Activated T-helper 1 cell treated with anti-CD3 and anti-CD28 coated beads, Interleukin-12 subunit alpha, Interleukin-12 subunit beta, Interleukin-2, Interleukin-4 antibody, amounts not matched to agents 30 ng/mL and 10 ng/mL and 1 ng/mL, durations not matched to agents 14 hours and 24 hours and 36 hours (primary cell): ENCODE results near the gene FCHO1. TPM values are rescaled to one million over a fixed set of nuclear protein-coding genes. Genes with fewer than 3 reads are reported as not detected.

Experiments
- DNase-seq: peaks from one replicate; pipeline ENCODE4 v3.0.0; 2021; ENCODE audit warnings: low spot score
- H3K27ac Mint-ChIP-seq: one replicate; pipeline ENCODE4 v1.8.0; 2021; ENCODE audit warnings: mild to moderate bottlenecking, mixed read lengths
- H3K27me3 Mint-ChIP-seq: one replicate; pipeline ENCODE4 v1.8.0; 2022; ENCODE audit warnings: mild to moderate bottlenecking, moderate library complexity, mixed read lengths; ENCODE audit not compliant: insufficient read depth
- H3K36me3 Mint-ChIP-seq: one replicate; pipeline ENCODE4 v1.8.0; 2021; ENCODE audit warnings: low read depth, mixed read lengths
- H3K4me1 Mint-ChIP-seq: one replicate; pipeline ENCODE4 v1.8.0; 2021; ENCODE audit warnings: low read depth, mixed read lengths
- H3K4me3 Mint-ChIP-seq: one replicate; pipeline ENCODE4 v1.8.0; 2021; ENCODE audit warnings: mild to moderate bottlenecking, moderate library complexity, mixed read lengths
- H3K9me3 Mint-ChIP-seq: one replicate; pipeline ENCODE4 v1.8.0; 2021; ENCODE audit warnings: mixed read lengths
- intact Hi-C: fragments of 100-400 bp; cut with micrococcal nuclease; formaldehyde crosslinking; loops from one replicate; pipeline ENCODE4 v1.15.1; 2024
- total RNA-seq: library from RNA; stranded (reverse); gene quantifications from 2 replicates; pipeline ENCODE4 v1.2.3, GENCODE V29; 2022

FCHO1 gene
- total RNA-seq, 1 donor from 2014 or later: 93.6 TPM

GRCh38 chr19:17722655-17723240, 28.5 kb upstream of the FCHO1 start:
- peaks cover 35% of the 10 kb centered on the region for H3K4me1 Mint-ChIP-seq
- intact Hi-C loops: no loop called here
- peaks cover 15% of the 10 kb centered on the region for H3K36me3 Mint-ChIP-seq
- H3K27ac Mint-ChIP-seq: no peak overlapping the region
- no peak for DNase-seq
- H3K9me3 Mint-ChIP-seq: no peaks in the 10 kb centered on the region
- no peaks in the 10 kb centered on the region for H3K27me3 Mint-ChIP-seq
- H3K4me3 Mint-ChIP-seq: no peak overlapping the region

GRCh38 chr19:17724655-17725054, 26.6 kb upstream of the FCHO1 start:
- Mint-ChIP-seq H3K4me3 (no peak overlapping the region), H3K4me1 (peaks cover 28% of the 10 kb centered on the region), H3K9me3 (no peaks in the 10 kb centered on the region), H3K36me3 (peaks cover 15% of the 10 kb centered on the region), H3K27me3 (no peaks in the 10 kb centered on the region), H3K27ac (no peak overlapping the region)
- intact Hi-C loops: no loop called here
- no peak for DNase-seq

- Mint-ChIP-seq H3K27ac (no peak overlapping the region), H3K36me3 (peaks cover 13% of the 10 kb centered on the region), H3K4me3 (no peak overlapping the region), H3K9me3 (no peaks in the 10 kb centered on the region), H3K27me3 (no peaks in the 10 kb centered on the region), H3K4me1 (peaks cover 20% of the 10 kb centered on the region)
- intact Hi-C loops: no loop called here
- DNase-seq: no peak
Observed at GRCh38 chr19:17725422-17726078, 25.7 kb upstream of the FCHO1 start.

- Mint-ChIP-seq H3K36me3 (peaks cover 17% of the 10 kb centered on the region), H3K9me3 (no peaks in the 10 kb centered on the region), H3K4me3 (no peak overlapping the region), H3K4me1 (peaks cover 16% of the 10 kb centered on the region), H3K27ac (no peak overlapping the region), H3K27me3 (no peaks in the 10 kb centered on the region)
- no peak for DNase-seq
- intact Hi-C loops: no loop called here
Observed at GRCh38 chr19:17726136-17726741, 25.0 kb upstream of the FCHO1 start.

GRCh38 chr19:17726964-17727773, 24.1 kb upstream of the FCHO1 start:
- peaks cover 9% of the 10 kb centered on the region for H3K4me1 Mint-ChIP-seq
- H3K36me3 Mint-ChIP-seq: peaks cover 26% of the 10 kb centered on the region
- no peak overlapping the region for H3K27ac Mint-ChIP-seq
- DNase-seq: no peak
- H3K9me3 Mint-ChIP-seq: no peaks in the 10 kb centered on the region
- intact Hi-C loops: no loop called here
- no peak overlapping the region for H3K4me3 Mint-ChIP-seq
- no peaks in the 10 kb centered on the region for H3K27me3 Mint-ChIP-seq

- Mint-ChIP-seq H3K36me3 (peaks cover 29% of the 10 kb centered on the region), H3K27me3 (no peaks in the 10 kb centered on the region), H3K4me1 (peaks cover 5% of the 10 kb centered on the region), H3K4me3 (no peak overlapping the region), H3K27ac (no peak overlapping the region), H3K9me3 (no peaks in the 10 kb centered on the region)
- no peak for DNase-seq
- intact Hi-C loops: no loop called here
Observed at GRCh38 chr19:17727843-17728242, 23.4 kb upstream of the FCHO1 start.

GRCh38 chr19:17733127-17733526, 18.1 kb upstream of the FCHO1 start:
- DNase-seq: no peak
- intact Hi-C loops: no loop called here
- Mint-ChIP-seq H3K9me3 (no peaks in the 10 kb centered on the region), H3K4me1 (peaks cover 5% of the 10 kb centered on the region), H3K4me3 (no peak overlapping the region), H3K27ac (no peak overlapping the region), H3K36me3 (peaks cover 32% of the 10 kb centered on the region), H3K27me3 (no peaks in the 10 kb centered on the region)

GRCh38 chr19:17734146-17734545, 17.1 kb upstream of the FCHO1 start:
- no peaks in the 10 kb centered on the region for H3K27me3 Mint-ChIP-seq
- intact Hi-C loops: no loop called here
- H3K4me3 Mint-ChIP-seq: no peak overlapping the region
- DNase-seq: no peak
- peaks cover 11% of the 10 kb centered on the region for H3K4me1 Mint-ChIP-seq
- no peak overlapping the region for H3K27ac Mint-ChIP-seq
- H3K9me3 Mint-ChIP-seq: no peaks in the 10 kb centered on the region
- peaks cover 34% of the 10 kb centered on the region for H3K36me3 Mint-ChIP-seq

GRCh38 chr19:17735410-17735809, 15.9 kb upstream of the FCHO1 start:
- Mint-ChIP-seq H3K27ac (no peak overlapping the region), H3K27me3 (no peaks in the 10 kb centered on the region), H3K36me3 (peaks cover 31% of the 10 kb centered on the region), H3K9me3 (no peaks in the 10 kb centered on the region), H3K4me3 (no peak overlapping the region), H3K4me1 (peaks cover 18% of the 10 kb centered on the region)
- no peak for DNase-seq
- intact Hi-C loops: no loop called here

GRCh38 chr19:17737690-17738153, 13.6 kb upstream of the FCHO1 start:
- Mint-ChIP-seq H3K4me1 (peaks cover 12% of the 10 kb centered on the region), H3K36me3 (peaks cover 13% of the 10 kb centered on the region), H3K9me3 (no peaks in the 10 kb centered on the region), H3K4me3 (no peak overlapping the region), H3K27me3 (no peaks in the 10 kb centered on the region), H3K27ac (no peak overlapping the region)
- no peak for DNase-seq
- intact Hi-C loops: no loop called here

GRCh38 chr19:17739121-17739875, 12.0 kb upstream of the FCHO1 start:
- H3K36me3 Mint-ChIP-seq: peaks cover 7% of the 10 kb centered on the region
- peak overlapping the region; percentile 27 for H3K27ac Mint-ChIP-seq
- H3K9me3 Mint-ChIP-seq: no peaks in the 10 kb centered on the region
- H3K4me1 Mint-ChIP-seq: peaks cover 17% of the 10 kb centered on the region
- H3K4me3 Mint-ChIP-seq: no peak overlapping the region
- H3K27me3 Mint-ChIP-seq: no peaks in the 10 kb centered on the region
- DNase-seq: no peak
- intact Hi-C loops: no loop called here

GRCh38 chr19:17741456-17741855, 9.8 kb upstream of the FCHO1 start:
- intact Hi-C loops: no loop called here

More at GRCh38 chr19:17741456-17741855, 9.8 kb upstream of the FCHO1 start:
- Mint-ChIP-seq H3K9me3 (no peaks in the 10 kb centered on the region), H3K4me3 (no peak overlapping the region), H3K27ac (no peak overlapping the region), H3K4me1 (peaks cover 19% of the 10 kb centered on the region), H3K27me3 (no peaks in the 10 kb centered on the region), H3K36me3 (peaks cover 4% of the 10 kb centered on the region)
- no peak for DNase-seq
